HEK293T (cell line): Measurements from ENCODE around the gene ENO2.

Experiments used
- ARNT ChIP-seq: fragments of 450-650 bp; IDR thresholded peaks from 2 replicates; pipeline ENCODE4 v1.6.1; 2017; ENCODE audit warnings: mild to moderate bottlenecking
- BHLHE40 ChIP-seq: fragments of 450-650 bp; IDR thresholded peaks from 2 replicates; pipeline ENCODE4 v1.6.1; 2016; ENCODE audit warnings: mild to moderate bottlenecking, moderate library complexity, borderline replicate concordance
- ELF4 ChIP-seq: fragments of 450-650 bp; IDR thresholded peaks from 2 replicates; pipeline ENCODE4 v1.6.1; 2017; ENCODE audit warnings: antibody characterized with exemption
- FOXA1 ChIP-seq: fragments of 450-650 bp; IDR thresholded peaks from 2 replicates; pipeline ENCODE4 v1.6.1; 2016; ENCODE audit warnings: mild to moderate bottlenecking
- FOXK2 ChIP-seq: fragments of 450-650 bp; IDR thresholded peaks from 2 replicates; pipeline ENCODE4 v1.6.1; 2016; ENCODE audit warnings: mild to moderate bottlenecking
- FOXM1 ChIP-seq: fragments of 450-650 bp; IDR thresholded peaks from 2 replicates; pipeline ENCODE4 v1.6.1; 2017; ENCODE audit warnings: mild to moderate bottlenecking, borderline replicate concordance
- L3MBTL2 ChIP-seq: fragments of 450-650 bp; conservative IDR thresholded peaks from 2 replicates; pipeline ENCODE4 v1.6.1; 2016; ENCODE audit warnings: mild to moderate bottlenecking
- LEF1 ChIP-seq: fragments of 450-650 bp; IDR thresholded peaks from 2 replicates; pipeline ENCODE4 v1.6.1; 2017; ENCODE audit warnings: mild to moderate bottlenecking, borderline replicate concordance
- NFRKB ChIP-seq: fragments of 450-650 bp; IDR thresholded peaks from 2 replicates; pipeline ENCODE4 v1.6.1; 2016; ENCODE audit warnings: mild to moderate bottlenecking, moderate library complexity
- PKNOX1 ChIP-seq: fragments of 450-650 bp; IDR thresholded peaks from 2 replicates; pipeline ENCODE4 v1.6.1; 2016
- SP1 ChIP-seq: fragments of 450-650 bp; IDR thresholded peaks from 2 replicates; pipeline ENCODE4 v1.6.1; 2017
- SUZ12 ChIP-seq: fragments of 450-650 bp; IDR thresholded peaks from 2 replicates; pipeline ENCODE4 v1.6.1; 2016; ENCODE audit warnings: mild to moderate bottlenecking
- TARDBP ChIP-seq: fragments of 450-650 bp; IDR thresholded peaks from 2 replicates; pipeline ENCODE4 v1.6.1; 2016
- ZNF384 ChIP-seq: fragments of 450-650 bp; IDR thresholded peaks from 2 replicates; pipeline ENCODE4 v1.6.1; 2016

- TF ChIP-seq ELF4 = no peak
- no peak for TF ChIP-seq FOXA1
- no peak for TF ChIP-seq L3MBTL2
- no peak for TF ChIP-seq NFRKB
- no peak for TF ChIP-seq ZNF384
- no peak for TF ChIP-seq LEF1
- no peak for TF ChIP-seq PKNOX1
- no peak for TF ChIP-seq FOXM1
- no peak for TF ChIP-seq FOXK2
- no peak for TF ChIP-seq BHLHE40
- no peak for TF ChIP-seq SUZ12
- TF ChIP-seq SP1 = no peak
- TF ChIP-seq ARNT = no peak
- no peak for TF ChIP-seq TARDBP
Measured at GRCh38 chr12:6928022-6928702, 13.8 kb downstream of the ENO2 start.
